GM20000 (cell line): ENCODE measurements around the gene DARS2.
A peak's percentile ranks its signal among the peaks of the same experiment; 100 is the strongest.

Experiments used
- DNase-seq: peaks from one replicate; pipeline ENCODE4 v3.0.0; 2012; ENCODE audit warnings: low spot score
- TF ChIP-seq, protein P1 (sequence below): IDR thresholded peaks from 2 replicates; pipeline ENCODE4 v1.5.1; 2012; ENCODE audit warnings: mild to moderate bottlenecking, control low read depth; ENCODE audit errors: extremely low read depth, missing control alignments

The DARS2 gene

GRCh38 chr1:173867753-173868265 lies 43.3 kb downstream of the DARS2 start, which contains the start of gene GAS5:
GAS5 (minus strand) TSS chr1:173867989.
- TF ChIP-seq, protein P1, sequence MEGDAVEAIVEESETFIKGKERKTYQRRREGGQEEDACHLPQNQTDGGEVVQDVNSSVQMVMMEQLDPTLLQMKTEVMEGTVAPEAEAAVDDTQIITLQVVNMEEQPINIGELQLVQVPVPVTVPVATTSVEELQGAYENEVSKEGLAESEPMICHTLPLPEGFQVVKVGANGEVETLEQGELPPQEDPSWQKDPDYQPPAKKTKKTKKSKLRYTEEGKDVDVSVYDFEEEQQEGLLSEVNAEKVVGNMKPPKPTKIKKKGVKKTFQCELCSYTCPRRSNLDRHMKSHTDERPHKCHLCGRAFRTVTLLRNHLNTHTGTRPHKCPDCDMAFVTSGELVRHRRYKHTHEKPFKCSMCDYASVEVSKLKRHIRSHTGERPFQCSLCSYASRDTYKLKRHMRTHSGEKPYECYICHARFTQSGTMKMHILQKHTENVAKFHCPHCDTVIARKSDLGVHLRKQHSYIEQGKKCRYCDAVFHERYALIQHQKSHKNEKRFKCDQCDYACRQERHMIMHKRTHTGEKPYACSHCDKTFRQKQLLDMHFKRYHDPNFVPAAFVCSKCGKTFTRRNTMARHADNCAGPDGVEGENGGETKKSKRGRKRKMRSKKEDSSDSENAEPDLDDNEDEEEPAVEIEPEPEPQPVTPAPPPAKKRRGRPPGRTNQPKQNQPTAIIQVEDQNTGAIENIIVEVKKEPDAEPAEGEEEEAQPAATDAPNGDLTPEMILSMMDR = no peak
- DNase-seq = peak; percentile 94

GRCh38 chr1:173868266-173869020 lies 44.0 kb downstream of the DARS2 start, which contains the start of gene ZBTB37:
ZBTB37 (plus strand) TSS chr1:173868380; CDS start chr1:173870226, 1,846 bp downstream.
- DNase-seq = peak; percentile 88
- TF ChIP-seq, protein P1 = no peak

DNA sequence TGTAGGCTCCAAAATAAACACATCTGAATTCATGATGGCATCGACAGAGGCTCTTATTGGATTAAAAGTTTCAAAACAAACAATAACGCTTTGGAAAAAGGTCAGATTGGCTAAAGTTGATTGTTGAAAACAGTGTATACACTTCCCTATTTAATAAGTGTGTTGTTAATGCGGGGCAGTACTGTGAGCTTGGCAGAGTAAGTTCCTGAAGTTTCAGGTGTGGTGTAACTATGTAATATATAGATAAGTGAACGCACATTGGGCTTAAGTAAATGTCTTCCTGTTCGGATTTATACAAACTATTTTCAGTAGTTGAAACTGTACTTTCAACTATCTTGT lies 44.5 kb downstream of the DARS2 start:
- DNase-seq = no peak
- TF ChIP-seq, protein P1 = no peak

GRCh38 chr1:173870252-173871075 lies 46.0 kb downstream of the DARS2 start:
- DNase-seq = peak; percentile 22
- TF ChIP-seq, protein P1 = no peak

GRCh38 chr1:173871091-173871490 lies 46.6 kb downstream of the DARS2 start:
- no peak for DNase-seq
- TF ChIP-seq, protein P1 = no peak

DNA sequence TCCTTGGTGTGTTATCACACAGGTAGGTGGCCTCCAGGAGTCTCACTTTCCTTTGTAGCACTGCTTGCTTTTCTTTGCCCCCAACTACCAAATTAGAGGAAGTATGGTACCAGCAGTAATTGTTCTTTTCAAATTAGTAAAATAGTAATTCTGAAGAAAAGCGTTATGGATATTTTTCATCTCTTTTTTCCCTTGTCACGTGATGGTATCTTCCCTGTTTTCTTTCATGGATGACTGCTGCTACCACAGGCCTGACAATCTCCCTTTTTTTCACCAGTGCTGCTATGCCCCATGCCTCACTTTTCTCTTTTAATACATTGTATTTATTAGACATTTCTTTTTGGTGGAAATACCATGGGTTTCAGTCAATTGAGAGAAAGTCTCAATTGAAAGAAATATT lies 47.0 kb downstream of the DARS2 start:
- TF ChIP-seq, protein P1 = no peak
- no peak for DNase-seq

- TF ChIP-seq, protein P1 = no peak
- no peak for DNase-seq
These were observed 52.3 kb downstream of the DARS2 start for GRCh38 chr1:173876732-173877131.
